HEK293 (cell line): Measurements from ENCODE around the gene BEX2.

Source experiments
- CTCF ChIA-PET: fragments of 350-600 bp; formaldehyde crosslinking; extraction: SDS; loops from one replicate; lab custom pipeline; 2021; ENCODE audit warnings: antibody characterized with exemption; lab: Yijun Ruan, JAX
- POLR2A ChIA-PET: fragments of 300-600 bp; formaldehyde crosslinking; extraction: SDS; loops from one replicate; lab custom pipeline; 2020; ENCODE audit warnings: antibody characterized with exemption, inconsistent platforms; lab: Yijun Ruan, JAX
- H3K27ac ChIP-seq: fragments of 200-500 bp; sonication (Bioruptor generic); 2 replicates; pipeline ENCODE4 v1.5.1; 2014; ENCODE audit warnings: low read depth, low read length, control low read depth, inconsistent platforms; ENCODE audit errors: extremely low read depth
- H3K36me3 ChIP-seq, 2 experiments: fragments of 200-500 bp in 1 of 2; sonication (Bioruptor generic) in 1 of 2; 1 replicate in 1 of 2; 2 replicates in 1 of 2; pipeline ENCODE4 v1.5.1; 2014 to 2017; ENCODE audit warnings: inconsistent platforms in 2 of 2, low read length in 2 of 2; ENCODE audit not compliant: control insufficient read depth in 2 of 2, insufficient read depth in 1 of 2
- H3K4me1 ChIP-seq: fragments of 200-500 bp; sonication (Bioruptor generic); 2 replicates; pipeline ENCODE4 v1.5.1; 2014; ENCODE audit warnings: mild to moderate bottlenecking, low read length, inconsistent platforms; ENCODE audit not compliant: control insufficient read depth, insufficient read depth
- H3K4me3 ChIP-seq: 2 replicates; pipeline ENCODE4 v1.5.1; 2011; ENCODE audit warnings: low read depth, mild to moderate bottlenecking, control low read depth, low read length, moderate library complexity
- H3K9me3 ChIP-seq: fragments of 200-500 bp; sonication (Bioruptor generic); 2 replicates; pipeline ENCODE4 v1.5.1; 2014; ENCODE audit warnings: low read depth, low read length, inconsistent platforms; ENCODE audit not compliant: control insufficient read depth, insufficient read depth
- ELK4 ChIP-seq: IDR thresholded peaks from 2 replicates; pipeline ENCODE4 v1.6.1; 2011; ENCODE audit warnings: mild to moderate bottlenecking, low read depth, low read length, borderline replicate concordance
- IKZF3 ChIP-seq: fragments of 450-650 bp; IDR thresholded peaks from 2 replicates; pipeline ENCODE4 v1.5.0; 2018; ENCODE audit warnings: missing biosample characterization, mild to moderate bottlenecking, missing genetic modification characterization, moderate library complexity
- PATZ1 ChIP-seq: fragments of 450-650 bp; formaldehyde crosslinking; IDR thresholded peaks from 2 replicates; pipeline ENCODE4 v1.5.1; 2016; ENCODE audit warnings: missing biosample characterization, missing genetic modification characterization
- SCRT1 ChIP-seq: fragments of 450-650 bp; formaldehyde crosslinking; IDR thresholded peaks from 2 replicates; pipeline ENCODE4 v1.5.1; 2016; ENCODE audit warnings: missing biosample characterization, missing genetic modification characterization, borderline replicate concordance
- SCRT2 ChIP-seq: fragments of 450-650 bp; formaldehyde crosslinking; IDR thresholded peaks from 2 replicates; pipeline ENCODE4 v1.5.1; 2016; ENCODE audit warnings: missing biosample characterization, missing genetic modification characterization
- ZBTB20 ChIP-seq: fragments of 450-650 bp; formaldehyde crosslinking; IDR thresholded peaks from 2 replicates; pipeline ENCODE4 v1.5.1; 2016; ENCODE audit warnings: missing biosample characterization, missing genetic modification characterization
- ZBTB21 ChIP-seq: fragments of 450-650 bp; formaldehyde crosslinking; IDR thresholded peaks from 2 replicates; pipeline ENCODE4 v1.5.1; 2017; ENCODE audit warnings: missing biosample characterization, missing genetic modification characterization
- ZFHX2 ChIP-seq: fragments of 450-650 bp; formaldehyde crosslinking; conservative IDR thresholded peaks from 2 replicates; pipeline ENCODE4 v1.5.1; 2016; ENCODE audit warnings: missing biosample characterization, missing genetic modification characterization
- ZFP69B ChIP-seq: fragments of 450-650 bp; formaldehyde crosslinking; IDR thresholded peaks from 2 replicates; pipeline ENCODE4 v1.5.1; 2016; ENCODE audit warnings: missing biosample characterization, missing genetic modification characterization
- ZNF133 ChIP-seq: fragments of 450-650 bp; formaldehyde crosslinking; IDR thresholded peaks from 2 replicates; pipeline ENCODE4 v1.5.1; 2016; ENCODE audit warnings: missing biosample characterization, missing genetic modification characterization
- ZNF146 ChIP-seq: fragments of 450-650 bp; formaldehyde crosslinking; IDR thresholded peaks from 2 replicates; pipeline ENCODE4 v1.5.1; 2016; ENCODE audit warnings: missing biosample characterization, missing genetic modification characterization
- ZNF26 ChIP-seq: fragments of 450-650 bp; formaldehyde crosslinking; IDR thresholded peaks from 2 replicates; pipeline ENCODE4 v1.5.1; 2016; ENCODE audit warnings: missing biosample characterization, missing genetic modification characterization
- ZNF335 ChIP-seq: fragments of 450-650 bp; formaldehyde crosslinking; conservative IDR thresholded peaks from 2 replicates; pipeline ENCODE4 v1.5.1; 2016; ENCODE audit warnings: missing biosample characterization, missing genetic modification characterization
- ZNF341 ChIP-seq: fragments of 450-650 bp; formaldehyde crosslinking; IDR thresholded peaks from 2 replicates; pipeline ENCODE4; 2016; ENCODE audit warnings: low read depth, missing biosample characterization, missing genetic modification characterization
- ZNF416 ChIP-seq: fragments of 450-650 bp; formaldehyde crosslinking; IDR thresholded peaks from 2 replicates; pipeline ENCODE4 v1.5.1; 2016; ENCODE audit warnings: missing biosample characterization, missing genetic modification characterization
- ZNF560 ChIP-seq: fragments of 450-650 bp; formaldehyde crosslinking; IDR thresholded peaks from 2 replicates; pipeline ENCODE4 v1.5.1; 2017; ENCODE audit warnings: missing biosample characterization, missing genetic modification characterization, borderline replicate concordance
- ZNF660 ChIP-seq: fragments of 450-650 bp; IDR thresholded peaks from 2 replicates; pipeline ENCODE4 v1.5.1; 2018; ENCODE audit warnings: missing biosample characterization, mild to moderate bottlenecking, missing genetic modification characterization
- ZNF677 ChIP-seq: fragments of 450-650 bp; IDR thresholded peaks from 2 replicates; pipeline ENCODE4 v1.5.0; 2018; ENCODE audit warnings: missing biosample characterization, mild to moderate bottlenecking, missing genetic modification characterization, moderate library complexity
- TF ChIP-seq, protein P1 (sequence below): fragments of 450-650 bp; formaldehyde crosslinking; optimal IDR thresholded peaks from 2 replicates; pipeline ENCODE3; 2016; ENCODE audit warnings: missing biosample characterization, mild to moderate bottlenecking, missing genetic modification characterization
- TF ChIP-seq, protein P2 (sequence below): fragments of 450-650 bp; formaldehyde crosslinking; IDR thresholded peaks from 2 replicates; pipeline ENCODE4 v1.5.1; 2017; ENCODE audit warnings: missing biosample characterization, missing genetic modification characterization

The BEX2 gene

GRCh38 chrX:103357871-103358270, 47.1 kb upstream of the BEX2 start:
- ChIA-PET CTCF (interaction anchor here (1.1 to 1.2 kb wide), 2 partner anchors 11 to 20 kb away, joined by 3 to 4 read pairs; no protein-coding TSS in a partner anchor), POLR2A (no interaction called here)
- TF ChIP-seq ZNF26: no peak
- TF ChIP-seq, protein P1, sequence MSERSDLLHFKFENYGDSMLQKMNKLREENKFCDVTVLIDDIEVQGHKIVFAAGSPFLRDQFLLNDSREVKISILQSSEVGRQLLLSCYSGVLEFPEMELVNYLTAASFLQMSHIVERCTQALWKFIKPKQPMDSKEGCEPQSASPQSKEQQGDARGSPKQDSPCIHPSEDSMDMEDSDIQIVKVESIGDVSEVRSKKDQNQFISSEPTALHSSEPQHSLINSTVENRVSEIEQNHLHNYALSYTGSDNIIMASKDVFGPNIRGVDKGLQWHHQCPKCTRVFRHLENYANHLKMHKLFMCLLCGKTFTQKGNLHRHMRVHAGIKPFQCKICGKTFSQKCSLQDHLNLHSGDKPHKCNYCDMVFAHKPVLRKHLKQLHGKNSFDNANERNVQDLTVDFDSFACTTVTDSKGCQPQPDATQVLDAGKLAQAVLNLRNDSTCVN (tag by site-specific recombination): no peak
- peak; percentile 59; the same call in 1 of the 2 replicates for TF ChIP-seq SCRT1 (tag by site-specific recombination)
- TF ChIP-seq SCRT2 (tag by site-specific recombination): peak; percentile 85
- Histone ChIP-seq H3K36me3 (peaks cover 0 to 8% of the 10 kb centered on the region in 2 experiments; a peak in 1 of 3 replicates), H3K9me3 (no peaks in the 10 kb centered on the region), H3K4me3 (no peak overlapping the region), H3K4me1 (no peaks in the 10 kb centered on the region), H3K27ac (no peak overlapping the region)

DNA sequence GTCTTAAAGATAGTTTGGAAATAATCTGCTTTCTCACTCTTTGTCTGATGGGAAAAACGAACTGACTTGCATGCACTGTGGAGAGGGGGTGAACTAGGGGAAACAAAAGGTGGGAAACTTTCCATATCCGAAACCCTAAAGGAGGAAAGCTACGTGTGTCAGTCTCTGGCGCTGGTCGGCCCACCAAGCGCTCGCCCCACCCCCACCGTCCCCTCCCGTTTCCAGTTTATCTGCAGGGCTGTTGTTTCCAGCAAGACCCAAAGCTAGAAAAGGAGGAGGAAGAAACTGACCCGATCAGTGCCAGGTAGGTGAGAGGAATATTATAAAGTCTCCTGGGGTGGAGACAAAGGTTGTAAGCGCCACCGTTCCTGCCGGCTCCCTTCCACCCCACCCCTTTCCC, 46.1 kb upstream of the BEX2 start:
- POLR2A ChIA-PET: interaction anchor here (0.5 to 1.9 kb wide), 7 partner anchors 14 to 107 kb away, joined by 3 to 12 read pairs (median 8); partner anchors contain the start of genes BEX3 and TCEAL7
- H3K9me3 ChIP-seq: no peaks in the 10 kb centered on the region
- H3K4me3 ChIP-seq: peak overlapping the region; percentile 59
- CTCF ChIA-PET: interaction anchor here (0.8 to 1.1 kb wide), 2 partner anchors 107 to 127 kb away, joined by 3 read pairs; no protein-coding TSS in a partner anchor
- TF ChIP-seq ZNF341: 0 out of 2 replicates have a peak, but pooled peaks have one; percentile 24
- TF ChIP-seq ZNF335 (tag by site-specific recombination): peak; percentile 61; the same call in 1 of the 2 replicates
- no peak for TF ChIP-seq IKZF3 (tag by site-specific recombination)
- peaks cover 0 to 8% of the 10 kb centered on the region in 2 experiments; a peak in 1 of 3 replicates for H3K36me3 ChIP-seq
- no peaks in the 10 kb centered on the region for H3K4me1 ChIP-seq
- peak overlapping the region; percentile 53 for H3K27ac ChIP-seq

- no peaks in the 10 kb centered on the region for H3K4me1 ChIP-seq
- H3K4me3 ChIP-seq: peak within 1 kb of the TSS; percentile 59
- POLR2A ChIA-PET: interaction anchor here (0.6 to 1.9 kb wide), 12 partner anchors 15 to 195 kb away, joined by 3 to 12 read pairs (median 5); partner anchors contain the start of genes BEX3 and TCEAL7
- H3K27ac ChIP-seq: peak within 1 kb of the TSS; percentile 53
- CTCF ChIA-PET: interaction anchor here (1.1 kb wide), 1 partner anchor 126 kb away, joined by 3 read pairs; no protein-coding TSS in a partner anchor
- H3K9me3 ChIP-seq: no peaks in the 10 kb centered on the region
- H3K36me3 ChIP-seq: peaks cover 0 to 8% of the 10 kb centered on the region in 2 experiments; a peak in 1 of 3 replicates
- TF ChIP-seq ZBTB20 (tag by site-specific recombination): peak; percentile 24; the same call in 1 of the 2 replicates
- peak; percentile 62 for TF ChIP-seq ZNF133 (tag by site-specific recombination)
- peak; percentile 24; the same call in 1 of the 2 replicates for TF ChIP-seq ZFHX2 (tag by site-specific recombination)
- TF ChIP-seq ZNF560 (tag by site-specific recombination): no peak
- TF ChIP-seq, protein P2, sequence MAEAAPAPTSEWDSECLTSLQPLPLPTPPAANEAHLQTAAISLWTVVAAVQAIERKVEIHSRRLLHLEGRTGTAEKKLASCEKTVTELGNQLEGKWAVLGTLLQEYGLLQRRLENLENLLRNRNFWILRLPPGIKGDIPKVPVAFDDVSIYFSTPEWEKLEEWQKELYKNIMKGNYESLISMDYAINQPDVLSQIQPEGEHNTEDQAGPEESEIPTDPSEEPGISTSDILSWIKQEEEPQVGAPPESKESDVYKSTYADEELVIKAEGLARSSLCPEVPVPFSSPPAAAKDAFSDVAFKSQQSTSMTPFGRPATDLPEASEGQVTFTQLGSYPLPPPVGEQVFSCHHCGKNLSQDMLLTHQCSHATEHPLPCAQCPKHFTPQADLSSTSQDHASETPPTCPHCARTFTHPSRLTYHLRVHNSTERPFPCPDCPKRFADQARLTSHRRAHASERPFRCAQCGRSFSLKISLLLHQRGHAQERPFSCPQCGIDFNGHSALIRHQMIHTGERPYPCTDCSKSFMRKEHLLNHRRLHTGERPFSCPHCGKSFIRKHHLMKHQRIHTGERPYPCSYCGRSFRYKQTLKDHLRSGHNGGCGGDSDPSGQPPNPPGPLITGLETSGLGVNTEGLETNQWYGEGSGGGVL (tag by site-specific recombination): peak; percentile 65
- peak; percentile 99 for TF ChIP-seq ZFP69B (tag by site-specific recombination)
- TF ChIP-seq ELK4: no peak
- no peak for TF ChIP-seq ZNF677 (tag by site-specific recombination)
- TF ChIP-seq ZBTB21 (tag by site-specific recombination): peak; percentile 35; the same call in 1 of the 2 replicates
- peak; percentile 89 for TF ChIP-seq PATZ1 (tag by site-specific recombination)
- TF ChIP-seq ZNF660 (tag by site-specific recombination): peak; percentile 70; the same call in 1 of the 2 replicates
- TF ChIP-seq ZNF416 (tag by site-specific recombination): no peak
- no peak for TF ChIP-seq ZNF146 (tag by site-specific recombination)
Observed at GRCh38 chrX:103356130-103356798, 45.5 kb upstream of the BEX2 start, which contains the start of gene TCEAL9. TSS of gene TCEAL9 (plus strand) at chrX:103356506. CDS start at chrX:103357685, 1,179 bp downstream.
